K562 (cell line): ENCODE data around the gene RABGAP1L. TPM values are rescaled to one million over a fixed set of nuclear protein-coding genes. Genes with fewer than 3 reads are reported as not detected.

Experiments
- BHLHE40 ChIP-seq: IDR thresholded peaks from 2 replicates; pipeline ENCODE4 v1.6.1; 2011; ENCODE audit warnings: low read length, improper control_type of control experiment
- ESRRA ChIP-seq: fragments of 450-650 bp; IDR thresholded peaks from 2 replicates; pipeline ENCODE4 v1.6.1; 2014; ENCODE audit warnings: low read depth, mild to moderate bottlenecking, moderate library complexity, borderline replicate concordance
- MYNN ChIP-seq, 2 experiments: sonication (generic); formaldehyde crosslinking in 1 of 2; IDR thresholded peaks; 2 replicates each; pipeline versions ENCODE4 v1.5.0 to v1.6.1; 2016 to 2020; ENCODE audit warnings: antibody characterized with exemption in 1 of 2, missing genetic modification reagents in 1 of 2
- NCOA1 ChIP-seq: fragments of 450-650 bp; IDR thresholded peaks from 2 replicates; pipeline ENCODE4 v1.6.1; 2016; ENCODE audit warnings: low read depth
- NFIC ChIP-seq: fragments of 450-650 bp; IDR thresholded peaks from 2 replicates; pipeline ENCODE4 v1.6.1; 2017; ENCODE audit warnings: mild to moderate bottlenecking, inconsistent platforms
- NFRKB ChIP-seq: fragments of 450-650 bp; IDR thresholded peaks from 2 replicates; pipeline ENCODE4 v1.6.1; 2016; ENCODE audit warnings: low read depth
- RNF2 ChIP-seq: sonication (generic); IDR thresholded peaks from 2 replicates; pipeline ENCODE4 v1.6.1; 2016
- SNRNP70 ChIP-seq: fragments of 200-400 bp; formaldehyde crosslinking; optimal IDR thresholded peaks from 2 replicates; pipeline ENCODE3; 2017; ENCODE audit warnings: low read depth, low read length
- STAT5A ChIP-seq: IDR thresholded peaks from 2 replicates; pipeline ENCODE4 v1.6.1; 2012; ENCODE audit warnings: low read length, inconsistent platforms, borderline replicate concordance
- TBL1XR1 ChIP-seq, 2 experiments: IDR thresholded peaks; 2 replicates each; pipeline ENCODE4 v1.6.1; 2012; ENCODE audit warnings: improper control_type of control experiment in 2 of 2, low read length in 2 of 2, mild to moderate bottlenecking in 1 of 2
- ZNF140 ChIP-seq: fragments of 250-450 bp; sonication (Bioruptor Pico); IDR thresholded peaks from 2 replicates; pipeline ENCODE4 v1.8.0; 2021; ENCODE audit warnings: moderate library complexity, mild to moderate bottlenecking, inconsistent platforms
- ZNF347 ChIP-seq: fragments of 450-650 bp; formaldehyde crosslinking; IDR thresholded peaks from 2 replicates; pipeline ENCODE4 v1.4.0; 2020; ENCODE audit warnings: low read depth, mild to moderate bottlenecking, moderate library complexity
- polyA plus RNA-seq, 8 experiments: library from polyadenylated mRNA; depleted of rRNA in 4 of 8; stranded (reverse) in 5 of 8; unstranded in 3 of 8; fragments of >200 nt; fragmentation: Nextera tagmentation in 2 of 8; fragmentation: Illumina TruSeq in 1 of 8; extraction: Ambion mirVana in 2 of 8; extraction: Trizol in 1 of 8; gene quantifications; 2 replicates each; pipeline versions ENCODE4 v1.2.1 to v1.2.3, GENCODE V29; 2011 to 2014; ENCODE audit warnings: inconsistent platforms in 1 of 8, missing spikeins in 1 of 8
- total RNA-seq, 7 experiments: library from RNA; depleted of rRNA in 6 of 7; stranded (reverse); fragments of >200 nt in 6 of 7; fragmentation: Illumina TruSeq in 2 of 7; extraction: Trizol in 2 of 7; gene quantifications; 2 replicates each; pipeline versions ENCODE4 v1.2.1 to v1.2.3, GENCODE V29; 2011 to 2021; ENCODE audit warnings: low replicate concordance in 1 of 7
- TF ChIP-seq, protein P1 (sequence below): fragments of 450-650 bp; IDR thresholded peaks from 2 replicates; pipeline ENCODE4 v1.6.1; 2017; ENCODE audit warnings: antibody characterized with exemption, mild to moderate bottlenecking
- TF ChIP-seq, protein P2 (sequence below): fragments of 450-650 bp; IDR thresholded peaks from 2 replicates; pipeline ENCODE4 v1.6.1; 2018; ENCODE audit warnings: mild to moderate bottlenecking, low read depth; ENCODE audit not compliant: partially characterized antibody
- TF ChIP-seq, protein P3 (sequence below): fragments of 450-650 bp; conservative IDR thresholded peaks from 2 replicates; pipeline ENCODE4 v1.6.1; 2016; ENCODE audit warnings: missing genetic modification characterization, low read depth, mild to moderate bottlenecking, control low read depth, missing compliant biosample characterization
- TF ChIP-seq, protein P4 (sequence below): fragments of 250-450 bp; sonication (Bioruptor Pico); IDR thresholded peaks from 2 replicates; pipeline ENCODE4 v1.8.0; 2021; ENCODE audit warnings: moderate library complexity, mild to moderate bottlenecking, inconsistent platforms

The RABGAP1L gene
- total and polyA plus RNA-seq, 9 of the 15 experiments (the other 6 are each of a cell fraction or from before 2014, with no cell fraction given) = 16.5 to 44.9 (median 26.7) TPM

DNA sequence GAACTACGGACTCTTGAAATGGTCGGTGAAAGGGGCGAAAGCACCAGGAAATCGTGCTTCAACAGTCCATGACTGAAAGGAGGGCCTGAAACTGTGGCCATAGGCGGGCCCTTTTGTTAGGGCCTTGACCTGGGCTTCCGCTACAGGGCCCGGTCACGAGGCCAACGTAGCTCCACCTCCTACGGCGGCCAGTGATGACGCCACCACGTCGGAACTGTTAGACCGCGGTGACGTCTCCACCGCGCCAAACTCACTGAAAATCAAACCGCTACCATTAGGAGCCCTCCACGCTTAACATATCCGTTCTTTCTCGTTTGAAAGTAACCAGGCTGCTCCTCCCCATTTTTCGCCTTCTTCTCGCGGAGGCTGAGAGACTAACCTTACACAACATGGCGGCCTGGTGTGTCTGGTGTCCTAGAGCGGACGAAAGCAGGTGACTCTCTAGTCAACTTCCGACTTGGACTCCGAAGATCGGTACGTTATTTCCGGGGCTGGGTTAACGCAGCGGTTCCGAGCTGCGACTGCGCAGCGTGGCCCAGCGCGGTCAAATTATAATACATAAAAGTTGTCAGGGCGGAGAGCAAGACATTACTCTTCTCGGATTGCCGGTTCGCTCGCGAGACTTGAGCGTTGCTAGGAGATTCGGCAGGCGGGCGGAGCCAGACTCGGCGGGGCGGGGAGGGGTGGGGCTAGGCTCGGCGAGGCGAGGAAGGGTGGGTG is 840.1 kb downstream of the RABGAP1L start (continued):
- TF ChIP-seq, protein P1, sequence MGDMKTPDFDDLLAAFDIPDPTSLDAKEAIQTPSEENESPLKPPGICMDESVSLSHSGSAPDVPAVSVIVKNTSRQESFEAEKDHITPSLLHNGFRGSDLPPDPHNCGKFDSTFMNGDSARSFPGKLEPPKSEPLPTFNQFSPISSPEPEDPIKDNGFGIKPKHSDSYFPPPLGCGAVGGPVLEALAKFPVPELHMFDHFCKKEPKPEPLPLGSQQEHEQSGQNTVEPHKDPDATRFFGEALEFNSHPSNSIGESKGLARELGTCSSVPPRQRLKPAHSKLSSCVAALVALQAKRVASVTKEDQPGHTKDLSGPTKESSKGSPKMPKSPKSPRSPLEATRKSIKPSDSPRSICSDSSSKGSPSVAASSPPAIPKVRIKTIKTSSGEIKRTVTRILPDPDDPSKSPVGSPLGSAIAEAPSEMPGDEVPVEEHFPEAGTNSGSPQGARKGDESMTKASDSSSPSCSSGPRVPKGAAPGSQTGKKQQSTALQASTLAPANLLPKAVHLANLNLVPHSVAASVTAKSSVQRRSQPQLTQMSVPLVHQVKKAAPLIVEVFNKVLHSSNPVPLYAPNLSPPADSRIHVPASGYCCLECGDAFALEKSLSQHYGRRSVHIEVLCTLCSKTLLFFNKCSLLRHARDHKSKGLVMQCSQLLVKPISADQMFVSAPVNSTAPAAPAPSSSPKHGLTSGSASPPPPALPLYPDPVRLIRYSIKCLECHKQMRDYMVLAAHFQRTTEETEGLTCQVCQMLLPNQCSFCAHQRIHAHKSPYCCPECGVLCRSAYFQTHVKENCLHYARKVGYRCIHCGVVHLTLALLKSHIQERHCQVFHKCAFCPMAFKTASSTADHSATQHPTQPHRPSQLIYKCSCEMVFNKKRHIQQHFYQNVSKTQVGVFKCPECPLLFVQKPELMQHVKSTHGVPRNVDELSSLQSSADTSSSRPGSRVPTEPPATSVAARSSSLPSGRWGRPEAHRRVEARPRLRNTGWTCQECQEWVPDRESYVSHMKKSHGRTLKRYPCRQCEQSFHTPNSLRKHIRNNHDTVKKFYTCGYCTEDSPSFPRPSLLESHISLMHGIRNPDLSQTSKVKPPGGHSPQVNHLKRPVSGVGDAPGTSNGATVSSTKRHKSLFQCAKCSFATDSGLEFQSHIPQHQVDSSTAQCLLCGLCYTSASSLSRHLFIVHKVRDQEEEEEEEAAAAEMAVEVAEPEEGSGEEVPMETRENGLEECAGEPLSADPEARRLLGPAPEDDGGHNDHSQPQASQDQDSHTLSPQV = peak; percentile 87; the same call in 1 of the 2 replicates
- peak; percentile 94 for TF ChIP-seq ESRRA
- 0 out of 2 replicates have a peak, but pooled peaks have one; percentile 6 for TF ChIP-seq ZNF140 (CRISPR knock-in tag)
- TF ChIP-seq STAT5A = no peak
- TF ChIP-seq, protein P2, sequence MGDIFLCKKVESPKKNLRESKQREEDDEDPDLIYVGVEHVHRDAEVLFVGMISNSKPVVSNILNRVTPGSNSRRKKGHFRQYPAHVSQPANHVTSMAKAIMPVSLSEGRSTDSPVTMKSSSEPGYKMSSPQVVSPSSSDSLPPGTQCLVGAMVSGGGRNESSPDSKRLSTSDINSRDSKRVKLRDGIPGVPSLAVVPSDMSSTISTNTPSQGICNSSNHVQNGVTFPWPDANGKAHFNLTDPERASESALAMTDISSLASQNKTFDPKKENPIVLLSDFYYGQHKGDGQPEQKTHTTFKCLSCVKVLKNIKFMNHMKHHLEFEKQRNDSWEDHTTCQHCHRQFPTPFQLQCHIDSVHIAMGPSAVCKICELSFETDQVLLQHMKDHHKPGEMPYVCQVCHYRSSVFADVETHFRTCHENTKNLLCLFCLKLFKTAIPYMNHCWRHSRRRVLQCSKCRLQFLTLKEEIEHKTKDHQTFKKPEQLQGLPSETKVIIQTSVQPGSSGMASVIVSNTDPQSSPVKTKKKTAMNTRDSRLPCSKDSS = no peak
- peak; percentile 100 for TF ChIP-seq NFRKB
- TF ChIP-seq BHLHE40 = peak; percentile 60; the same call in 1 of the 2 replicates
- peak; percentile 81 to 85; a peak in 3 of 4 replicates for TF ChIP-seq TBL1XR1 (IDR thresholded peaks at IDR 0.05; ENCODE audit: low read length in 2 of 2)
- TF ChIP-seq, protein P3, sequence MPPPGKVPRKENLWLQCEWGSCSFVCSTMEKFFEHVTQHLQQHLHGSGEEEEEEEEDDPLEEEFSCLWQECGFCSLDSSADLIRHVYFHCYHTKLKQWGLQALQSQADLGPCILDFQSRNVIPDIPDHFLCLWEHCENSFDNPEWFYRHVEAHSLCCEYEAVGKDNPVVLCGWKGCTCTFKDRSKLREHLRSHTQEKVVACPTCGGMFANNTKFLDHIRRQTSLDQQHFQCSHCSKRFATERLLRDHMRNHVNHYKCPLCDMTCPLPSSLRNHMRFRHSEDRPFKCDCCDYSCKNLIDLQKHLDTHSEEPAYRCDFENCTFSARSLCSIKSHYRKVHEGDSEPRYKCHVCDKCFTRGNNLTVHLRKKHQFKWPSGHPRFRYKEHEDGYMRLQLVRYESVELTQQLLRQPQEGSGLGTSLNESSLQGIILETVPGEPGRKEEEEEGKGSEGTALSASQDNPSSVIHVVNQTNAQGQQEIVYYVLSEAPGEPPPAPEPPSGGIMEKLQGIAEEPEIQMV (tag) = no peak; the same call in 1 of the 2 replicates
- TF ChIP-seq, protein P4, sequence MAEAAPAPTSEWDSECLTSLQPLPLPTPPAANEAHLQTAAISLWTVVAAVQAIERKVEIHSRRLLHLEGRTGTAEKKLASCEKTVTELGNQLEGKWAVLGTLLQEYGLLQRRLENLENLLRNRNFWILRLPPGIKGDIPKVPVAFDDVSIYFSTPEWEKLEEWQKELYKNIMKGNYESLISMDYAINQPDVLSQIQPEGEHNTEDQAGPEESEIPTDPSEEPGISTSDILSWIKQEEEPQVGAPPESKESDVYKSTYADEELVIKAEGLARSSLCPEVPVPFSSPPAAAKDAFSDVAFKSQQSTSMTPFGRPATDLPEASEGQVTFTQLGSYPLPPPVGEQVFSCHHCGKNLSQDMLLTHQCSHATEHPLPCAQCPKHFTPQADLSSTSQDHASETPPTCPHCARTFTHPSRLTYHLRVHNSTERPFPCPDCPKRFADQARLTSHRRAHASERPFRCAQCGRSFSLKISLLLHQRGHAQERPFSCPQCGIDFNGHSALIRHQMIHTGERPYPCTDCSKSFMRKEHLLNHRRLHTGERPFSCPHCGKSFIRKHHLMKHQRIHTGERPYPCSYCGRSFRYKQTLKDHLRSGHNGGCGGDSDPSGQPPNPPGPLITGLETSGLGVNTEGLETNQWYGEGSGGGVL (CRISPR knock-in tag) = no peak
- TF ChIP-seq RNF2 = peak; percentile 33; the same call in 1 of the 2 replicates
- peak; percentile 62 for TF ChIP-seq NFIC
- TF ChIP-seq MYNN (IDR thresholded peaks at IDR 0.05) = no peak
- TF ChIP-seq MYNN (CRISPR knock-in tag; IDR thresholded peaks at IDR 0.05) = no peak
- no peak for TF ChIP-seq ZNF347
- TF ChIP-seq NCOA1 = peak; percentile 94
- peak; percentile 34 for TF ChIP-seq SNRNP70
